BLaER1 treated with 17β-estradiol and CSF1 and Interleukin-3, amounts not matched to agents 10 nM and 100 nM (cell line): ENCODE measurements around the gene SEBOX.

Source experiments
- H3K27ac ChIP-seq, 11 experiments: shearing (Covaris generic); formaldehyde crosslinking; 2 replicates each; pipeline ENCODE4 v1.8.1; 2022
- H3K27me3 ChIP-seq, 11 experiments: shearing (Covaris generic); formaldehyde crosslinking; 2 replicates each; pipeline ENCODE4 v1.8.1; 2022
- H3K36me3 ChIP-seq, 11 experiments: shearing (Covaris generic); formaldehyde crosslinking; 2 replicates each; pipeline ENCODE4 v1.8.1; 2022
- H3K4me1 ChIP-seq, 10 experiments: shearing (Covaris generic); formaldehyde crosslinking; 2 replicates each; pipeline ENCODE4 v1.8.1; 2022
- H3K4me2 ChIP-seq, 11 experiments: shearing (Covaris generic); formaldehyde crosslinking; 2 replicates each; pipeline ENCODE4 v1.8.1; 2022
- H3K4me3 ChIP-seq, 10 experiments: shearing (Covaris generic); formaldehyde crosslinking; 2 replicates each; pipeline ENCODE4 v1.8.1; 2022
- H3K9ac ChIP-seq, 11 experiments: shearing (Covaris generic); formaldehyde crosslinking; 2 replicates each; pipeline ENCODE4 v1.8.1; 2022
- H3K9me3 ChIP-seq, 11 experiments: shearing (Covaris generic); formaldehyde crosslinking; replicated peaks in 1 of 11; 2 replicates each; pipeline ENCODE4 v1.8.1; 2022
- H4K20me1 ChIP-seq, 11 experiments: shearing (Covaris generic); formaldehyde crosslinking; 2 replicates each; pipeline ENCODE4 v1.8.1; 2022
- Cebpa-rat ChIP-seq, 11 experiments: shearing (Covaris generic); IDR thresholded peaks; 2 replicates each; pipeline ENCODE4 v1.8.1; 2022

Gene SEBOX

GRCh38 chr17:28404812-28405570 is 40.0 kb upstream of the SEBOX start:
- H3K27ac ChIP-seq = peak overlapping the region in 3 of 11 experiments; percentile 18 to 53 (median 30); a peak in 5 of 22 replicates
- H3K36me3 ChIP-seq = peaks cover 0 to 31% (median 6%) of the 10 kb centered on the region in 11 experiments; a peak in 12 of 22 replicates
- TF ChIP-seq Cebpa-rat (IDR thresholded peaks at IDR 0.05) = no peak
- no peaks in the 10 kb centered on the region for H4K20me1 ChIP-seq
- H3K9ac ChIP-seq = peak overlapping the region in 10 of 11 experiments; percentile 69 to 83 (median 78); a peak in 15 of 22 replicates
- peaks cover 0 to 10% (median 0%) of the 10 kb centered on the region in 11 experiments; a peak in 3 of 22 replicates for H3K27me3 ChIP-seq
- peak overlapping the region; percentile 65 to 78 (median 72) for H3K4me3 ChIP-seq
- H3K9me3 ChIP-seq = no peaks in the 10 kb centered on the region
- peak overlapping the region; percentile 92 to 100 (median 98) for H3K4me2 ChIP-seq
- H3K4me1 ChIP-seq = peaks cover 25 to 78% (median 54%) of the 10 kb centered on the region in 10 experiments

- peak overlapping the region in 5 of 11 experiments; percentile 6 to 53 (median 30); a peak in 8 of 22 replicates for H3K27ac ChIP-seq
- H3K27me3 ChIP-seq = peaks cover 0 to 10% (median 0%) of the 10 kb centered on the region in 11 experiments; a peak in 3 of 22 replicates
- peaks cover 25 to 83% (median 56%) of the 10 kb centered on the region in 10 experiments for H3K4me1 ChIP-seq
- no peaks in the 10 kb centered on the region for H3K9me3 ChIP-seq
- H3K4me2 ChIP-seq = peak overlapping the region; percentile 3 to 100 (median 97); a peak in 19 of 22 replicates
- H3K4me3 ChIP-seq = peak overlapping the region in 4 of 10 experiments; percentile 65 to 78 (median 74); a peak in 8 of 20 replicates
- TF ChIP-seq Cebpa-rat (IDR thresholded peaks at IDR 0.05) = no peak
- peaks cover 0 to 36% (median 6%) of the 10 kb centered on the region in 11 experiments; a peak in 12 of 22 replicates for H3K36me3 ChIP-seq
- H3K9ac ChIP-seq = peak overlapping the region in 4 of 11 experiments; percentile 23 to 79 (median 32); a peak in 6 of 22 replicates
- H4K20me1 ChIP-seq = no peaks in the 10 kb centered on the region; a peak in 1 of 22 replicates
Observed at GRCh38 chr17:28404461-28404811, 39.4 kb upstream of the SEBOX start.

GRCh38 chr17:28404007-28404406 is 39.0 kb upstream of the SEBOX start:
- Histone ChIP-seq H4K20me1 (peaks cover 0 to under 1% (median 0%) of the 10 kb centered on the region in 11 experiments; a peak in 1 of 22 replicates), H3K27ac (peak overlapping the region in 4 of 11 experiments; percentile 18 to 53 (median 38); a peak in 8 of 22 replicates), H3K4me1 (peaks cover 28 to 88% (median 60%) of the 10 kb centered on the region in 10 experiments), H3K27me3 (peaks cover 0 to 10% (median 0%) of the 10 kb centered on the region in 11 experiments; a peak in 3 of 22 replicates), H3K4me2 (peak overlapping the region; percentile 3 to 100 (median 97); a peak in 19 of 22 replicates), H3K9me3 (no peaks in the 10 kb centered on the region), H3K36me3 (peaks cover 0 to 40% (median 6%) of the 10 kb centered on the region in 11 experiments; a peak in 12 of 22 replicates), H3K9ac (peak overlapping the region in 4 of 11 experiments; percentile 23 to 79 (median 32); a peak in 5 of 22 replicates), H3K4me3 (peak overlapping the region in 4 of 10 experiments; percentile 65 to 78 (median 74); a peak in 8 of 20 replicates)
- no peak for TF ChIP-seq Cebpa-rat (IDR thresholded peaks at IDR 0.05)

- Histone ChIP-seq H3K9me3 (no peaks in the 10 kb centered on the region), H3K27me3 (peaks cover 0 to 10% (median 0%) of the 10 kb centered on the region in 11 experiments; a peak in 3 of 22 replicates), H4K20me1 (peaks cover 0 to 7% (median 0%) of the 10 kb centered on the region in 11 experiments; a peak in 3 of 22 replicates), H3K4me3 (peak overlapping the region in 1 of 10 experiments; percentile 65; a peak in 1 of 20 replicates), H3K4me2 (peak overlapping the region in 7 of 11 experiments; percentile 92 to 100 (median 98); a peak in 13 of 22 replicates), H3K36me3 (peaks cover 0 to 47% (median 6%) of the 10 kb centered on the region in 11 experiments; a peak in 15 of 22 replicates), H3K9ac (peak overlapping the region in 1 of 11 experiments; percentile 32; a peak in 1 of 22 replicates), H3K27ac (peak overlapping the region in 4 of 11 experiments; percentile 10 to 45 (median 24); a peak in 2 of 22 replicates), H3K4me1 (peaks cover 39 to 91% (median 72%) of the 10 kb centered on the region in 10 experiments)
- no peak for TF ChIP-seq Cebpa-rat (IDR thresholded peaks at IDR 0.05)
Observed at GRCh38 chr17:28402844-28403243, 37.8 kb upstream of the SEBOX start.

- Histone ChIP-seq H3K27me3 (peaks cover 0 to 10% (median 0%) of the 10 kb centered on the region in 11 experiments; a peak in 3 of 22 replicates), H3K4me3 (no peak overlapping the region), H3K4me2 (peak overlapping the region in 6 of 11 experiments; percentile 11 to 100 (median 96); a peak in 11 of 22 replicates), H3K4me1 (peaks cover 43 to 96% (median 78%) of the 10 kb centered on the region in 10 experiments), H3K9me3 (no peaks in the 10 kb centered on the region), H3K27ac (peak overlapping the region in 1 of 11 experiments; percentile 10; a peak in 1 of 22 replicates), H4K20me1 (peaks cover 0 to 9% (median 0%) of the 10 kb centered on the region in 11 experiments; a peak in 3 of 22 replicates), H3K9ac (no peak overlapping the region), H3K36me3 (peaks cover 0 to 53% (median 11%) of the 10 kb centered on the region in 11 experiments; a peak in 16 of 22 replicates)
- no peak for TF ChIP-seq Cebpa-rat (IDR thresholded peaks at IDR 0.05)
Observed at GRCh38 chr17:28402224-28402630, 37.2 kb upstream of the SEBOX start.

GRCh38 chr17:28399808-28400207 is 34.8 kb upstream of the SEBOX start:
- Histone ChIP-seq H3K9me3 (no peaks in the 10 kb centered on the region), H4K20me1 (peaks cover 0 to 12% (median 0%) of the 10 kb centered on the region in 11 experiments; a peak in 4 of 22 replicates), H3K4me1 (peaks cover 35 to 100% (median 70%) of the 10 kb centered on the region in 10 experiments), H3K9ac (no peak overlapping the region), H3K4me3 (no peak overlapping the region), H3K27me3 (no peaks in the 10 kb centered on the region), H3K4me2 (peak overlapping the region in 5 of 11 experiments; percentile 77 to 100 (median 95); a peak in 9 of 22 replicates), H3K27ac (peak overlapping the region in 4 of 11 experiments; percentile 5 to 66 (median 42); a peak in 3 of 22 replicates), H3K36me3 (peaks cover 14 to 73% (median 35%) of the 10 kb centered on the region in 11 experiments)
- TF ChIP-seq Cebpa-rat (IDR thresholded peaks at IDR 0.05) = no peak

GRCh38 chr17:28398280-28398981 is 33.4 kb upstream of the SEBOX start:
- peak overlapping the region; percentile 54 to 100 (median 74) for H3K4me2 ChIP-seq
- TF ChIP-seq Cebpa-rat (IDR thresholded peaks at IDR 0.05) = no peak
- H3K4me3 ChIP-seq = no peak overlapping the region
- H3K27ac ChIP-seq = peak overlapping the region in 10 of 11 experiments; percentile 15 to 66 (median 50); a peak in 18 of 22 replicates
- peak overlapping the region; percentile 10 to 61 (median 45); a peak in 15 of 22 replicates for H3K9ac ChIP-seq
- peaks cover 0 to 12% (median 0%) of the 10 kb centered on the region in 11 experiments; a peak in 5 of 22 replicates for H4K20me1 ChIP-seq
- peaks cover 21 to 95% (median 58%) of the 10 kb centered on the region in 10 experiments for H3K4me1 ChIP-seq
- no peaks in the 10 kb centered on the region for H3K27me3 ChIP-seq
- peaks cover 28 to 75% (median 48%) of the 10 kb centered on the region in 11 experiments for H3K36me3 ChIP-seq
- no peaks in the 10 kb centered on the region for H3K9me3 ChIP-seq
